ENCODE measurements around the gene SH3BGRL2.
"Not testable (repeated sequence)": the region's sequence is repeated elsewhere in the genome, so short reads cannot be mapped to it uniquely, and the experiment has no call there.

The SH3BGRL2 gene

GRCh38 chr6:79614326-79615305 lies 16.5 kb upstream of the SH3BGRL2 start:
- DNase-seq (ENCODE audit: low read depth): no peak

GRCh38 chr6:79617518-79617941 lies 13.6 kb upstream of the SH3BGRL2 start:
- no peak for DNase-seq (ENCODE audit: low read depth)

- DNase-seq (ENCODE audit: low read depth): not testable (repeated sequence)
Measured at GRCh38 chr6:79618425-79618824, 12.7 kb upstream of the SH3BGRL2 start.

- no peak for DNase-seq (ENCODE audit: low read depth)
Measured at GRCh38 chr6:79621579-79621978, 9.6 kb upstream of the SH3BGRL2 start.

- no peak for DNase-seq (ENCODE audit: low read depth)
Measured at GRCh38 chr6:79622364-79622763, 8.8 kb upstream of the SH3BGRL2 start.

- DNase-seq (ENCODE audit: low read depth): no peak
Measured at GRCh38 chr6:79623106-79623505, 8.0 kb upstream of the SH3BGRL2 start.

- no peak for DNase-seq (ENCODE audit: low read depth)
Measured at GRCh38 chr6:79625746-79626145, 5.4 kb upstream of the SH3BGRL2 start.

GRCh38 chr6:79626811-79627210 lies 4.3 kb upstream of the SH3BGRL2 start:
- no peak for DNase-seq (ENCODE audit: low read depth)

GRCh38 chr6:79627422-79627821 lies 3.7 kb upstream of the SH3BGRL2 start:
- no peak for DNase-seq (ENCODE audit: low read depth)

- no peak for DNase-seq (ENCODE audit: low read depth)
Measured at GRCh38 chr6:79628466-79629288, 2.5 kb upstream of the SH3BGRL2 start.

- no peak for DNase-seq (ENCODE audit: low read depth)
Measured at GRCh38 chr6:79630380-79630882, 698 bp upstream of the SH3BGRL2 start.

GRCh38 chr6:79631693-79632172 lies 604 bp downstream of the SH3BGRL2 start:
- DNase-seq (ENCODE audit: low read depth): no peak

- no peak for DNase-seq (ENCODE audit: low read depth)
Measured at GRCh38 chr6:79632580-79632979, 1.5 kb downstream of the SH3BGRL2 start.

GRCh38 chr6:79634491-79635231 lies 3.5 kb downstream of the SH3BGRL2 start:
- no peak for DNase-seq (ENCODE audit: low read depth)

- no peak for DNase-seq (ENCODE audit: low read depth)
Measured at GRCh38 chr6:79635232-79635543, 4.1 kb downstream of the SH3BGRL2 start.

- DNase-seq (ENCODE audit: low read depth): no peak
Measured at GRCh38 chr6:79636673-79637072, 5.5 kb downstream of the SH3BGRL2 start.

- DNase-seq (ENCODE audit: low read depth): no peak
Measured at GRCh38 chr6:79640146-79641111, 9.3 kb downstream of the SH3BGRL2 start.

- DNase-seq (ENCODE audit: low read depth): peak; percentile 10
Measured at GRCh38 chr6:79646006-79646405, 14.9 kb downstream of the SH3BGRL2 start.

GRCh38 chr6:79646561-79646960 lies 15.4 kb downstream of the SH3BGRL2 start:
- DNase-seq (ENCODE audit: low read depth): no peak

- DNase-seq (ENCODE audit: low read depth): no peak
Measured at GRCh38 chr6:79647741-79648140, 16.6 kb downstream of the SH3BGRL2 start.

GRCh38 chr6:79648328-79648727 lies 17.2 kb downstream of the SH3BGRL2 start:
- DNase-seq (ENCODE audit: low read depth): no peak

Measured in stimulated activated CD8-positive, alpha-beta memory T cell treated with anti-CD3 and anti-CD28 coated beads, Interleukin-12 subunit alpha, Interleukin-12 subunit beta, amount 100 ng/mL, for 1 hour (primary cell).